Measurements from ENCODE around the gene PHF13. TPM values are rescaled to one million over a fixed set of nuclear protein-coding genes. Genes with fewer than 3 reads are reported as not detected.
"Not testable (repeated sequence)": the region's sequence is repeated elsewhere in the genome, so short reads cannot be mapped to it uniquely, and the experiment has no call there.

The PHF13 gene
- total RNA-seq, 3 donors from 2014 or later = 10.9 to 18.3 (median 14.4) TPM

DNA sequence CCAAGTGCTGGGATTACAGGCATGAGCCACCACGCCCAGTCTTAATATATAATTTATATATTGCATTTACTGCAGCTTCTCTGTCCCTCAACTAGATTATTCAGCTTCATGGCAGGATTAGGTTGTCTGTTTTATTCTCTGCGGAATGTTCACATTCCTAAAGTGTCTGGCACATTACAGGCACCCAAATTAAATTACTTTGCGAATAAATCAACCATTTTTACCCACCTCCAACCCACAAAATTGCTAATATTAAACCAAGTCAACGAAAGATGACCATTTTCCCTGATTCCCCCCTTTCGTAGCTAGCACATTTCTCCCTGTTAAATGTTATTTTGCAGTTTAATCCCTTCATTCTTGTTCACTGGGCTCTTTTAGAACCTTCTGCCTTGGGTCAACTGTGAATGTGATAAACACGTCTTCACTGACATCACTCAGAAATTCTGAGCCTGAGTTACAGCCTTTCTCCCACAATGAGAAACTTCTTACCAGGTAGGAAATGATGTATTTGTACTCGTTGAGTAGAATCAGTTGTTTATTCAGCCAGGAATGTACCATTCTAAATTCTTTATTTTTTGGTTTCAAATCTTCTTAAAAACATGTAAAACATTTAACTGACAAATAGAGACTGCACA lies 47.0 kb downstream of the PHF13 start:
- no peak for TF ChIP-seq POLR2AphosphoS5 (IDR thresholded peaks at IDR 0.05)
- TF ChIP-seq POLR2A (IDR thresholded peaks at IDR 0.05) = no peak
- TF ChIP-seq, protein P1, sequence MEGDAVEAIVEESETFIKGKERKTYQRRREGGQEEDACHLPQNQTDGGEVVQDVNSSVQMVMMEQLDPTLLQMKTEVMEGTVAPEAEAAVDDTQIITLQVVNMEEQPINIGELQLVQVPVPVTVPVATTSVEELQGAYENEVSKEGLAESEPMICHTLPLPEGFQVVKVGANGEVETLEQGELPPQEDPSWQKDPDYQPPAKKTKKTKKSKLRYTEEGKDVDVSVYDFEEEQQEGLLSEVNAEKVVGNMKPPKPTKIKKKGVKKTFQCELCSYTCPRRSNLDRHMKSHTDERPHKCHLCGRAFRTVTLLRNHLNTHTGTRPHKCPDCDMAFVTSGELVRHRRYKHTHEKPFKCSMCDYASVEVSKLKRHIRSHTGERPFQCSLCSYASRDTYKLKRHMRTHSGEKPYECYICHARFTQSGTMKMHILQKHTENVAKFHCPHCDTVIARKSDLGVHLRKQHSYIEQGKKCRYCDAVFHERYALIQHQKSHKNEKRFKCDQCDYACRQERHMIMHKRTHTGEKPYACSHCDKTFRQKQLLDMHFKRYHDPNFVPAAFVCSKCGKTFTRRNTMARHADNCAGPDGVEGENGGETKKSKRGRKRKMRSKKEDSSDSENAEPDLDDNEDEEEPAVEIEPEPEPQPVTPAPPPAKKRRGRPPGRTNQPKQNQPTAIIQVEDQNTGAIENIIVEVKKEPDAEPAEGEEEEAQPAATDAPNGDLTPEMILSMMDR (IDR thresholded peaks at IDR 0.05) = no peak
- DNase-seq (ENCODE audit: low spot score in 2 of 2) = no peak
- no peaks in the 10 kb centered on the region for H3K9me3 ChIP-seq

GRCh38 chr1:6662468-6662867 lies 48.9 kb downstream of the PHF13 start:
- H3K27ac ChIP-seq; H3K36me3 ChIP-seq; H3K4me1 ChIP-seq; H3K27me3 ChIP-seq; intact Hi-C loops (cut with DNase I; ENCODE audit: low total_unique reads); H3K4me3 ChIP-seq; H3K9me3 ChIP-seq; DNase-seq (ENCODE audit: low spot score in 2 of 2): not testable (repeated sequence)

More for the DNA sequence above, 47.0 kb downstream of the PHF13 start:
- H3K4me3 ChIP-seq = no peak overlapping the region
- H3K4me1 ChIP-seq = no peaks in the 10 kb centered on the region
- no peaks in the 10 kb centered on the region for H3K36me3 ChIP-seq
- no peaks in the 10 kb centered on the region for H3K27me3 ChIP-seq
- intact Hi-C loops (cut with DNase I; ENCODE audit: low total_unique reads) = no loop called here
- no peak overlapping the region for H3K27ac ChIP-seq

GRCh38 chr1:6666696-6667095 lies 53.2 kb downstream of the PHF13 start:
- TF ChIP-seq POLR2A (IDR thresholded peaks at IDR 0.05) = no peak
- TF ChIP-seq, protein P1 (IDR thresholded peaks at IDR 0.05) = no peak
- TF ChIP-seq POLR2AphosphoS5 (IDR thresholded peaks at IDR 0.05) = no peak
- H3K36me3 ChIP-seq = no peaks in the 10 kb centered on the region
- intact Hi-C loops (cut with DNase I; ENCODE audit: low total_unique reads) = no loop called here

GRCh38 chr1:6667139-6667538 lies 53.6 kb downstream of the PHF13 start:
- Histone ChIP-seq H3K36me3 (no peaks in the 10 kb centered on the region), H3K4me3 (no peak overlapping the region), H3K9me3 (no peaks in the 10 kb centered on the region), H3K27me3 (no peaks in the 10 kb centered on the region), H3K27ac (no peak overlapping the region), H3K4me1 (no peaks in the 10 kb centered on the region)
- DNase-seq (ENCODE audit: low spot score in 2 of 2) = no peak
- TF ChIP-seq, protein P1 (IDR thresholded peaks at IDR 0.05) = no peak
- TF ChIP-seq POLR2A (IDR thresholded peaks at IDR 0.05) = no peak
- TF ChIP-seq POLR2AphosphoS5 (IDR thresholded peaks at IDR 0.05) = no peak
- intact Hi-C loops (cut with DNase I; ENCODE audit: low total_unique reads) = no loop called here

More at GRCh38 chr1:6666696-6667095, 53.2 kb downstream of the PHF13 start:
- DNase-seq (ENCODE audit: low spot score in 2 of 2) = no peak
- no peaks in the 10 kb centered on the region for H3K4me1 ChIP-seq
- H3K4me3 ChIP-seq = no peak overlapping the region
- no peak overlapping the region for H3K27ac ChIP-seq
- H3K9me3 ChIP-seq = no peaks in the 10 kb centered on the region
- no peaks in the 10 kb centered on the region for H3K27me3 ChIP-seq

DNA sequence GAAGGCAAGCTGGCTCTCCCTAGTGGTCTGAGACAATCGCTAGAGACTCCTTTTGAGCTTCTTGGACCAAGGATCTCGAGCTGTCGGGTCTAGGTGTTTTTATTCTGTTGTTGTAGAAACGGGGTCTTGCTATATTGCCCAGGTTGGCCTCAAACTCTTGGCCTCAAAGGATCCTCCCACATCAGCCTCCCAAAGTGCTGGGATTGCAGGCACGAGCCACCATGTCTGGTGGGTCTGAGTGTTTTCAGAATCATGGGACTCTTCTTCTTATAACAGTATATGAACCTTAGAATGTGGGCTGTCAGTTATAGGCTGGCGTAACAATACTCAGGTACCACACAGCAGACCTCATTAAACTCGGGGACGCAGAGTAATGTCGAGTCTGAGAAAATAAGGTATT lies 55.0 kb downstream of the PHF13 start:
- no peak for DNase-seq (ENCODE audit: low spot score in 2 of 2)
- Histone ChIP-seq H3K27me3 (no peaks in the 10 kb centered on the region), H3K4me3 (no peak overlapping the region), H3K9me3 (no peaks in the 10 kb centered on the region), H3K36me3 (no peaks in the 10 kb centered on the region), H3K4me1 (no peaks in the 10 kb centered on the region), H3K27ac (no peak overlapping the region)
- no peak for TF ChIP-seq POLR2A (IDR thresholded peaks at IDR 0.05)
- TF ChIP-seq, protein P1 (IDR thresholded peaks at IDR 0.05) = no peak
- TF ChIP-seq POLR2AphosphoS5 (IDR thresholded peaks at IDR 0.05) = no peak
- intact Hi-C loops (cut with DNase I; ENCODE audit: low total_unique reads) = no loop called here

Data from breast epithelium (tissue), 4 donors.